K562 (cell line): ENCODE results near the gene SNW1. TPM values are rescaled to one million over a fixed set of nuclear protein-coding genes. Genes with fewer than 3 reads are reported as not detected.

Experiments
- CC2D1A ChIP-seq: fragments of 450-650 bp; IDR thresholded peaks from 2 replicates; pipeline ENCODE4 v1.6.1; 2017; ENCODE audit warnings: mild to moderate bottlenecking
- CEBPB ChIP-seq: fragments of 450-650 bp; IDR thresholded peaks from 2 replicates; pipeline ENCODE4 v1.6.1; 2016; ENCODE audit warnings: missing genetic modification characterization, missing compliant biosample characterization
- CHAMP1 ChIP-seq: fragments of 450-650 bp; IDR thresholded peaks from 2 replicates; pipeline ENCODE4 v1.6.1; 2016; ENCODE audit warnings: mild to moderate bottlenecking
- CREB5 ChIP-seq: fragments of 250-450 bp; sonication (Bioruptor Pico); IDR thresholded peaks from 2 replicates; pipeline ENCODE4 v1.5.0; 2020; ENCODE audit warnings: mild to moderate bottlenecking
- DIDO1 ChIP-seq: fragments of 450-650 bp; IDR thresholded peaks from 2 replicates; pipeline ENCODE4 v1.6.1; 2016; ENCODE audit warnings: low read depth, missing biosample characterization, missing genetic modification characterization
- EGR1 ChIP-seq: fragments of 450-650 bp; conservative IDR thresholded peaks from 2 replicates; pipeline ENCODE4 v1.6.1; 2017; ENCODE audit warnings: mild to moderate bottlenecking
- HNRNPH1 ChIP-seq: fragments of 200-400 bp; formaldehyde crosslinking; optimal IDR thresholded peaks from 2 replicates; pipeline ENCODE3; 2017; ENCODE audit warnings: low read depth, mild to moderate bottlenecking, low read length, moderate library complexity
- HSF4 ChIP-seq: fragments of 250-450 bp; sonication (Bioruptor Pico); IDR thresholded peaks from 2 replicates; pipeline ENCODE4 v2.1.2; 2022; ENCODE audit warnings: mild to moderate bottlenecking, moderate library complexity, borderline replicate concordance
- MCM2 ChIP-seq: fragments of 450-650 bp; IDR thresholded peaks from 2 replicates; pipeline ENCODE4 v1.6.1; 2017; ENCODE audit warnings: low read depth, mild to moderate bottlenecking
- MIER1 ChIP-seq: fragments of 450-650 bp; IDR thresholded peaks from 2 replicates; pipeline ENCODE4 v1.6.1; 2016; ENCODE audit warnings: antibody characterized with exemption, mild to moderate bottlenecking, low read depth
- MLX ChIP-seq, 2 experiments: fragments of 450-650 bp in 1 of 2; sonication (generic) in 1 of 2; formaldehyde crosslinking; conservative IDR thresholded peaks; 2 replicates each; pipeline versions ENCODE4 v1.4.0 to v1.8.1; 2020 to 2022; ENCODE audit warnings: mild to moderate bottlenecking in 1 of 2, missing genetic modification reagents in 1 of 2
- NFYB ChIP-seq: IDR thresholded peaks from 2 replicates; pipeline ENCODE4 v1.6.1; 2011; ENCODE audit warnings: mild to moderate bottlenecking, moderate library complexity; ENCODE audit not compliant: insufficient read length; ENCODE audit errors: extremely low read depth
- PPARD ChIP-seq: fragments of 250-450 bp; sonication (Bioruptor Pico); IDR thresholded peaks from 2 replicates; pipeline ENCODE4 v1.8.0; 2022; ENCODE audit warnings: inconsistent platforms, mild to moderate bottlenecking, moderate library complexity
- PTRF ChIP-seq: fragments of 450-650 bp; IDR thresholded peaks from 2 replicates; pipeline ENCODE4 v1.6.1; 2016; ENCODE audit warnings: mild to moderate bottlenecking, missing genetic modification characterization, missing compliant biosample characterization
- SIRT6 ChIP-seq: IDR thresholded peaks from one replicate; pipeline ENCODE4 v1.6.1; 2012; ENCODE audit warnings: low read depth, mild to moderate bottlenecking, control low read depth, inconsistent platforms, low read length, moderate library complexity
- SMAD3 ChIP-seq: fragments of 450-650 bp; formaldehyde crosslinking; conservative IDR thresholded peaks from 2 replicates; pipeline ENCODE4 v1.4.0; 2020; ENCODE audit warnings: mild to moderate bottlenecking
- TAF1 ChIP-seq: IDR thresholded peaks from 2 replicates; pipeline ENCODE4 v1.6.1; 2011; ENCODE audit warnings: mild to moderate bottlenecking, low read length, moderate library complexity; ENCODE audit not compliant: insufficient read depth, control insufficient read depth, severe bottlenecking; ENCODE audit errors: extremely low read depth
- TAL1 ChIP-seq: fragments of 450-650 bp; IDR thresholded peaks from 2 replicates; pipeline ENCODE4 v1.6.1; 2016; ENCODE audit warnings: mild to moderate bottlenecking
- ZMIZ1 ChIP-seq, 2 experiments: fragments of 150-350 bp in 1 of 2; IDR thresholded peaks; 2 replicates each; pipeline ENCODE4 v1.6.1; 2012 to 2016; ENCODE audit warnings: low read depth in 2 of 2, low read length in 2 of 2, mild to moderate bottlenecking in 1 of 2, moderate library complexity in 1 of 2
- ZNF785 ChIP-seq: fragments of 250-450 bp; sonication (Bioruptor Pico); IDR thresholded peaks from 2 replicates; pipeline ENCODE4 v1.4.0; 2020; ENCODE audit warnings: mild to moderate bottlenecking
- polyA plus RNA-seq, 8 experiments: library from polyadenylated mRNA; depleted of rRNA in 4 of 8; stranded (reverse) in 5 of 8; unstranded in 3 of 8; fragments of >200 nt; fragmentation: Nextera tagmentation in 2 of 8; fragmentation: Illumina TruSeq in 1 of 8; extraction: Ambion mirVana in 2 of 8; extraction: Trizol in 1 of 8; gene quantifications; 2 replicates each; pipeline versions ENCODE4 v1.2.1 to v1.2.3, GENCODE V29; 2011 to 2014; ENCODE audit warnings: inconsistent platforms in 1 of 8, missing spikeins in 1 of 8
- total RNA-seq, 7 experiments: library from RNA; depleted of rRNA in 6 of 7; stranded (reverse); fragments of >200 nt in 6 of 7; fragmentation: Illumina TruSeq in 2 of 7; extraction: Trizol in 2 of 7; gene quantifications; 2 replicates each; pipeline versions ENCODE4 v1.2.1 to v1.2.3, GENCODE V29; 2011 to 2021; ENCODE audit warnings: low replicate concordance in 1 of 7

SNW1 gene
- total and polyA plus RNA-seq, 9 of the 15 experiments (the other 6 are each of a cell fraction or from before 2014, with no cell fraction given): 64.4 to 143 (median 98.2) TPM

GRCh38 chr14:77799863-77800730 is 39.1 kb upstream of the SNW1 start, which contains the start of gene ADCK1 (continued):
- no peak for TF ChIP-seq ZMIZ1 (IDR thresholded peaks at IDR 0.05; ENCODE audit: low read depth in 2 of 2, low read length in 2 of 2)
- TF ChIP-seq CREB5 (CRISPR knock-in tag): no peak
- peak; percentile 49 for TF ChIP-seq TAF1
- TF ChIP-seq CEBPB (tag): no peak
- no peak for TF ChIP-seq MLX (CRISPR knock-in tag; conservative IDR thresholded peaks at IDR 0.05)
- TF ChIP-seq PTRF (tag): no peak
- 0 out of 2 replicates have a peak, but pooled peaks have one; percentile 6 for TF ChIP-seq EGR1
- TF ChIP-seq TAL1: no peak
- TF ChIP-seq SMAD3: no peak
- no peak for TF ChIP-seq PPARD
- TF ChIP-seq DIDO1 (tag): no peak
- no peak for TF ChIP-seq SIRT6
- TF ChIP-seq HSF4 (CRISPR knock-in tag): no peak
- no peak for TF ChIP-seq HNRNPH1
- TF ChIP-seq MCM2: no peak
- TF ChIP-seq MIER1: no peak
- TF ChIP-seq NFYB: no peak
- no peak for TF ChIP-seq CHAMP1
- TF ChIP-seq CC2D1A: no peak
- no peak for TF ChIP-seq ZNF785
